ENCODE measurements around the gene PTN.

DNA sequence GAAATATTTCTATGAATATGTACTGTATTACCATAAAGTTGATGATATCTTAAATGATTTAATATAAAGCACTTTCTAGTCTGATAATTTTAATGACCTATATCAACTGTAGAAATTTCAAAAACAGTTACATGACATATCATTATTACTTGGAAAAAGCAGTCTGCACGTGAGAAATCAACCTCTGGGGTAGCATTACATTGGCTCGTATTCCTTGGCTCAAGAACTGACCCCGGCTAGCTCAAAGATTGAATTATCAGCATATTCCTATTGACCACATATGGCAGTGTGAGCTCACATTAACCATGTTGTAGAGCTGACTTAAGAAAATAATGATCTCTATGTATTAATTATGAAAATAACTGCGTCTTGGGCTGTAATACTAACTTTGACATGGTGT lies 139.3 kb downstream of the PTN start:
- TF ChIP-seq, protein P1, sequence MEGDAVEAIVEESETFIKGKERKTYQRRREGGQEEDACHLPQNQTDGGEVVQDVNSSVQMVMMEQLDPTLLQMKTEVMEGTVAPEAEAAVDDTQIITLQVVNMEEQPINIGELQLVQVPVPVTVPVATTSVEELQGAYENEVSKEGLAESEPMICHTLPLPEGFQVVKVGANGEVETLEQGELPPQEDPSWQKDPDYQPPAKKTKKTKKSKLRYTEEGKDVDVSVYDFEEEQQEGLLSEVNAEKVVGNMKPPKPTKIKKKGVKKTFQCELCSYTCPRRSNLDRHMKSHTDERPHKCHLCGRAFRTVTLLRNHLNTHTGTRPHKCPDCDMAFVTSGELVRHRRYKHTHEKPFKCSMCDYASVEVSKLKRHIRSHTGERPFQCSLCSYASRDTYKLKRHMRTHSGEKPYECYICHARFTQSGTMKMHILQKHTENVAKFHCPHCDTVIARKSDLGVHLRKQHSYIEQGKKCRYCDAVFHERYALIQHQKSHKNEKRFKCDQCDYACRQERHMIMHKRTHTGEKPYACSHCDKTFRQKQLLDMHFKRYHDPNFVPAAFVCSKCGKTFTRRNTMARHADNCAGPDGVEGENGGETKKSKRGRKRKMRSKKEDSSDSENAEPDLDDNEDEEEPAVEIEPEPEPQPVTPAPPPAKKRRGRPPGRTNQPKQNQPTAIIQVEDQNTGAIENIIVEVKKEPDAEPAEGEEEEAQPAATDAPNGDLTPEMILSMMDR (IDR thresholded peaks at IDR 0.05): no peak
- TF ChIP-seq HDAC2 (IDR thresholded peaks at IDR 0.05): no peak
- TF ChIP-seq JUN (IDR thresholded peaks at IDR 0.05): no peak
- TF ChIP-seq, protein P2, sequence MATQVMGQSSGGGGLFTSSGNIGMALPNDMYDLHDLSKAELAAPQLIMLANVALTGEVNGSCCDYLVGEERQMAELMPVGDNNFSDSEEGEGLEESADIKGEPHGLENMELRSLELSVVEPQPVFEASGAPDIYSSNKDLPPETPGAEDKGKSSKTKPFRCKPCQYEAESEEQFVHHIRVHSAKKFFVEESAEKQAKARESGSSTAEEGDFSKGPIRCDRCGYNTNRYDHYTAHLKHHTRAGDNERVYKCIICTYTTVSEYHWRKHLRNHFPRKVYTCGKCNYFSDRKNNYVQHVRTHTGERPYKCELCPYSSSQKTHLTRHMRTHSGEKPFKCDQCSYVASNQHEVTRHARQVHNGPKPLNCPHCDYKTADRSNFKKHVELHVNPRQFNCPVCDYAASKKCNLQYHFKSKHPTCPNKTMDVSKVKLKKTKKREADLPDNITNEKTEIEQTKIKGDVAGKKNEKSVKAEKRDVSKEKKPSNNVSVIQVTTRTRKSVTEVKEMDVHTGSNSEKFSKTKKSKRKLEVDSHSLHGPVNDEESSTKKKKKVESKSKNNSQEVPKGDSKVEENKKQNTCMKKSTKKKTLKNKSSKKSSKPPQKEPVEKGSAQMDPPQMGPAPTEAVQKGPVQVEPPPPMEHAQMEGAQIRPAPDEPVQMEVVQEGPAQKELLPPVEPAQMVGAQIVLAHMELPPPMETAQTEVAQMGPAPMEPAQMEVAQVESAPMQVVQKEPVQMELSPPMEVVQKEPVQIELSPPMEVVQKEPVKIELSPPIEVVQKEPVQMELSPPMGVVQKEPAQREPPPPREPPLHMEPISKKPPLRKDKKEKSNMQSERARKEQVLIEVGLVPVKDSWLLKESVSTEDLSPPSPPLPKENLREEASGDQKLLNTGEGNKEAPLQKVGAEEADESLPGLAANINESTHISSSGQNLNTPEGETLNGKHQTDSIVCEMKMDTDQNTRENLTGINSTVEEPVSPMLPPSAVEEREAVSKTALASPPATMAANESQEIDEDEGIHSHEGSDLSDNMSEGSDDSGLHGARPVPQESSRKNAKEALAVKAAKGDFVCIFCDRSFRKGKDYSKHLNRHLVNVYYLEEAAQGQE (IDR thresholded peaks at IDR 0.05): no peak
- TF ChIP-seq CBX8 (IDR thresholded peaks at IDR 0.05): no peak
- no peak for TF ChIP-seq POLR2A (IDR thresholded peaks at IDR 0.05; ENCODE audit: low read length)
- no peak for TF ChIP-seq CHD2 (IDR thresholded peaks at IDR 0.05; ENCODE audit: low read length, partially characterized antibody)
- TF ChIP-seq MAFK (IDR thresholded peaks at IDR 0.05; ENCODE audit: partially characterized antibody): no peak
- no peak for TF ChIP-seq NFE2L2 (conservative IDR thresholded peaks at IDR 0.05; ENCODE audit: low read length)
- TF ChIP-seq SMC3 (IDR thresholded peaks at IDR 0.05): no peak
